Measurements from ENCODE around the gene NBPF19.
"Not testable (repeated sequence)": the region's sequence is repeated elsewhere in the genome, so short reads cannot be mapped to it uniquely, and the experiment has no call there.

- TF ChIP-seq POU2F2 (IDR thresholded peaks at IDR 0.05; ENCODE audit: low read depth, low read length); POLR2AphosphoS5 (IDR thresholded peaks at IDR 0.05; ENCODE audit: low read depth, low read length); POLR2A (IDR thresholded peaks at IDR 0.05; ENCODE audit: low read depth, low read length); PAX5 (IDR thresholded peaks at IDR 0.05; ENCODE audit: insufficient read depth, low read length, severe bottlenecking); TAF1 (IDR thresholded peaks at IDR 0.05; ENCODE audit: low read depth, low read length); SPI1 (IDR thresholded peaks at IDR 0.05; ENCODE audit: low read depth, low read length): not testable (repeated sequence)
Measured at GRCh38 chr1:149452196-149452595, 22.6 kb upstream of the NBPF19 start.
